NCI-H1417 treated with DMSO at 0.1 percent for 48 hours (cell line): ENCODE data around the gene MTA1.

Experiments
- DNase-seq: peaks from one replicate; lab custom pipeline; 2025; lab: John Stamatoyannopoulos, UW

Gene MTA1

GRCh38 chr14:105387530-105387922, 32.1 kb upstream of the MTA1 start:
- no peak for DNase-seq

DNA sequence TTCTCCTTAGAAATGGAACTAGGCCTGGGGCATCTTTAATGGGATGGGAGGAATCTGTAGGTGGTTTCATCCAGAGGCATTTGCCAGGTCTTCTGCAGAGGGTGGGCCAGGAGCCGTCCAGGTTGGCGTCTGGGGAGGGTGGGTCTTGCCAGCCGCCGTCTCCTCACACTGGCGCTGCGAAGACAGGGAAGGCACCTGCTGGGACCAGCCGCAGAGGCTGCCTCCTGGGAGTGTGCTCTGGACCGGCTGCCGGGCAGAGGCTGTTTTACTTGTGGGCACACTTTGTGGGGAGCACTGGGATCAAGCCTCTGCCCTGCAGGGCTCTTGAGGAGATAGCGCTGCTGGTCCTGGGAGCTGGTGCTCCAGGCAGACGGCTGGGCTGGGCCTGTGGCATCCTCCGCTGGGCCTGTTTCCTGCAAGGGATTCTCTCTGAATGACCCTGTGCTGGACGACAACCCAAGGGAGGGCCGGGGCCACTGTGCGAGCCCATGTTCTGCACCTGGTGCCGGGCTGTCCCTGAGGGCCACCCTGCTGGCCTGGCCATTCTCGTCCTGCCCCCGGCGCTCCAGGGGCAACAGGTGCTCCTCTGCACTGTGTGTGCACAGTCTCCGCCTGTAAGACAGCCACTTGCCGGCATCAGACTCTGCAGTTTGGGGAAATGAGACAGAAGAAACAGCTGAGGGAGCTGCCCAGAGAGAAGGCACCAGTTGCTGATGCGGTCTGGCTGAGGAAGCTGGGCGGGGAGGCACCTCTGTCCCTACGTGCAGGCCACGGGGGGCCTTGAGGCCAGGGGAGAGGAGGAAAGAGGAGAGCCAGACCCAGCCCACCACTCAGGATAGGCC, 31.3 kb upstream of the MTA1 start:
- DNase-seq: no peak

GRCh38 chr14:105388976-105389375, 30.7 kb upstream of the MTA1 start:
- DNase-seq: no peak

DNA sequence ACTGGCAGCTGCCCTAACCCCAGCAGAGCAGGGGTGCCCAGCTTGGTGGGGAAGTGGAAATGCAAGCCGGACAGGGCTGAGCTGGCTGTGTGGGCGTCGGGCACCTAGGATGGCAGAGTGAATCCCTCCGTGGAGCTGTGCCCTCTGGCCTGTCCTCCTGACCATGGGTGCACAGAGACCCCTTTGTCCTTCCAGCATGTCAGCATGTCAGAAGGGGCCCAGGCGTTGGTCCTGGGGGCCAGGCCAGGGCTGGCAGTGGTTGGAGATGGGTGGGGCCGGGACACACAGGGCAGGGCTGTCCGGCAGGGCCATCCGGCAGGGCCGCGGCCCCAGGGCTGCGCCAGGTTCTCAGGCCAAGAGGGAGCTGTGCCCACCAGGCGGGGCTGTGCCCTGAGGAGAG, 30.1 kb upstream of the MTA1 start:
- DNase-seq: no peak

- DNase-seq: no peak
Observed at GRCh38 chr14:105389976-105390848, 29.4 kb upstream of the MTA1 start.

GRCh38 chr14:105390849-105391500, 28.7 kb upstream of the MTA1 start:
- DNase-seq: no peak

- DNase-seq: no peak
Observed at GRCh38 chr14:105391541-105391940, 28.1 kb upstream of the MTA1 start.

DNA sequence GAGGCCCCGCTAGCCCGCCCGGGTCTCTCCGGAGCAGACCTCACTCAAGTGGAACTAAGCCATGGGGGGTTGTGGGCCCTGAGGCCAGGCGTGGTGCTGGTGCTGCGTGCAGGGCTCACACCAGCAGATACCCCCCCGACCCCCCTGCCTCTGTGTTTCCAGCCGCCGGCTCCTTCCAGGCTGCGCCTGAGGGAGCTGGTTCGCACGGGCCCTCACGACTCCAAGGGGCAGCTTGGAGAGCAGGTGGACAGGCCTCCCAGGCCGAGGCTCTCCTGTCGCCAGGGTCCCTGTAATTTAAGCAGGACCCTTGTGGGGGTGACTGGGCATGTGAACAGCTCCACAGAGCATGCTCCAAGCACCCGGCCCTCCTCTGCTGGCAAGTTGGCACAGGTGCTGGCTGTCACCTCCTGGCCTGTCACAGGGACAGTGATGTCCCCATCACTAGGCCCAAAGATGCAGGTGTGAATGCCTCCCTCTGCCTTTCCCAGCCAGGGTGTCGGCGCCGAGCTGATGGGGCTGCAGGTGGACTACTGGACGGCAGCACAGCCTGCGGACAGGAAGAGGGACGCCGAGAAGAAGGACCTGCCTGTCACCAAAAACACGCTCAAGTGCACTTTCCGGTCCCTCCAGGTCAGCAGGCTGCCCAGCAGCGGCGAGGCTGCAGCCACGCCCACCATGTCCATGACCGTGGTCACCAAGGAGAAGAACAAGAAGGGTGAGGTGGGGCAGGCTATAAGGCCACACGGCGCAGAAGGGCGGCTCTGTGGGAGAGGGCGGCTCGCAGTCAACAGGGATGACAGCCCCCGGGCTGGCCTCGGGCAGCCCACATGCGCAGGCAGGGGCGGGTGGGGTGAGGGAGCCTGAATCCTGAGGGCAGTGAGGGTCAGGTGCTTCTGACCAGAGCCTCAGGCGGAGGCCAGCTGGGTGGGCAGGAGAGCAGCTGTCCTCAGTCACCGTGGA, 27.2 kb upstream of the MTA1 start:
- no peak for DNase-seq

GRCh38 chr14:105393151-105393550, 26.5 kb upstream of the MTA1 start:
- DNase-seq: no peak

- DNase-seq: no peak
Observed at GRCh38 chr14:105394714-105395537, 24.7 kb upstream of the MTA1 start.

- no peak for DNase-seq
Observed at GRCh38 chr14:105395538-105395854, 24.1 kb upstream of the MTA1 start.

DNA sequence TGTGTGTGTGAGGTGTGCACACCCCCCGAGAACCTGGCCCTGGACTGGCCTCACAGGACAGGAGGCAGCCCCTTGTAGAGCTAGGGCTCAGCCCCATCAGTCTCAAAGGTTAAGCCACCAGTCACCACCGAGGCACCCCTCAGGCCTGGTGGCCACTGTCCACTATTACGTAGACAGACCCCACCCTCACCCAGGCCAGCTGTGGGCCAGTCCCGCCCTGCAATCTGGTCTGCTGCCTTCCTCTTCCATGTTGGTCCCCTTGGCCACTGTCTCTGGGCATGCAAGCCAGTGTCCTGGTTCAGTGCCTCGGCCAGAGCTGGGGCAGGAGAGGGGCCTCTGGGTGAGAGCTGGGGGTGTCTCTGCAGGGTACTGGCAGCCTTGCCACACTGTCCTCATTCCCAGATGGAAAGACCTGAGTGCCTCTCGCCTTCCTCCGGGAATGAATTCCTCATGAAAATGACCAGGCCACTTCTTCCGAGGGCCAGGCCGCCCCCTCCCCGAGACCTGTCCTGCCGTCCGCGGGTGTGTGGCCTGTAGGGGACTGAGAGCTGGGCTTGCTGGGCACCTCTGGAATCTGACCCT, 22.2 kb upstream of the MTA1 start:
- DNase-seq: no peak

DNA sequence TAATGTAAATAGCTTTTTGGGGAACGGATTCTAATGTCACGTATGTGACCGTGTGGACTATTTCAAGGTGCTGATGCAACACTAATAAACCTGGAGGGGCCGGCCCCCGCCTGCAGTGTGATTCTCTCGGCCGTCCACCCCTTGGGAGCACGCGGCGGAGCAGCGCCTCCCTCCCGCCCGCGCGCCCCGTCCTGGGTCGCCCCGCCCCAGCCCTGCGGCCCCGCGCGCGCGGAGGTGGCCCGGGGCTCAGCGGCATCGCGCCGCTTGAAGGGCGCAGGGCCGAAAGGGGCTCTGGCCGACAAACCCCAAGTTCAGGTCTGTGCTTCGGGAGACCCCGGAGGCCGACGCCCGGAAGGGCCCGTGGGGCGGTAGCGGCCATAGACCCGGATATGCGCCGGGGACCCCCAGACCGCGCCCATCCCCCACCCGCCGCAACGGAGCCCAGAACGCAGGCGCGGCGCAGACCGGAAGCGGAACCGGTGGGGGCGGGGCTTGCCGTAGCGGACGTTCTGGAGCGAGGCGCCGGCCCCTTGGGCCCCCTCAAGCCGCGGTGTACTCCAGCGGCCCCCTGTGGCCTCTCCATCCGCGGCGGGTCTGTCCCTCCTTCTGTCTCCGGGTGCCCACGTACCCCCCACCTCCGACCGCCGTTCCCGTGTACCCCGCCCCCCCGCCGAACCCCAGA, 21.4 kb upstream of the MTA1 start, which contains the start of gene TEX22:
TEX22 (plus strand) TSS at position 495 of the 682 bp plus-strand sequence. CDS start 803 bp downstream, outside the sequence.
- DNase-seq: peak; percentile 70

DNA sequence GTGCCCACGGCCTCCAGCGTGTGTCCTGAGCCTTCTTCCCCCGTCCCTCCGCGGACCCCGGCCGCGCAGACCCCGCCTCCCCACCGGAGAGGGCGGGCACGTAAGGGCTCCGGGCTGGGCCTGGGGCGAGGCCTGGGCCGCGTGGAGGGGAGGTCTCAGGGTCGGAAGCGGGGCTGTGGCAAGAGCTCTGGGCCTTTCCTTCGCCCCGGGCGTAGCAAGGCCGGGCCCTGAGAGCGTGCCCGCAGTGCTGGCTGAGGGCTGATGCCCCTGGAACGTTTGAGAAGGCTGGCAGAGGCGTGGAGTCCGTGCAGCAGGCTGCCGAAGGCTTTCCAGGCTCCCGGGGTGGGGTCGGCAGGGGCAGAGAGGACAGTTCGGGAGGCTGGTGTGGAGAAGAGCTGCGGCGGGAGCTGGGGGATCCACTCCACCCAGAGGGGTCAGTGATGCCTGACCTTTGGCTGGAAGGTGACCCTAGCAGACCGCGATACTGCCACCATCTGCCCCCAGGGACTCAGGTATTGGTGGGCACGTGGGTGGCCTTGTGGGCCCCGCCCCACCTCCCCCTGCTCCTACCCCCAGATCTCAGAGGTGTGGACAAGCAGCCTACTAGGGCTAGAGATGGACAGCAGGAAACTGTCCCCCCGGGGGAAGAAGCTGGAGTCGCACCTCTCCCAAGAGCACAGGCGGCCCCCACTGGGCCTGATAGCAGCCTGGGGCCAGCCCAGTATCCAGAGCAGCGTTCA, 20.7 kb upstream of the MTA1 start:
- DNase-seq: no peak

DNA sequence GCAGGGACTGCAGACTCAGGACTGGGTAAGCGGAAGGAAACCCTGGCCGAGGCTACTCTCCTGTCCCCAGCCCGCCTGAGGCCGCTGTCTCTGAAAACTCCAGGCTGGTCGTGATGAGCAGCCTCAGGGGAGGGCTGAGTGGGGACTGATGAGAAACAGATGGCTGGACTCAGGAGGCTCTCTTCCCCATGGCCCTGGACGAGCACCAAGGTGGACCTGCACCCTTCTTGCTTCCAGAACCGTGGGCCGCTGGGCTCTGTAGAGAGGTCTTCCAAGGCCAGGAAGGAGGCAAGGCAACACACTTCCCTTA, 20.2 kb upstream of the MTA1 start:
- no peak for DNase-seq

DNA sequence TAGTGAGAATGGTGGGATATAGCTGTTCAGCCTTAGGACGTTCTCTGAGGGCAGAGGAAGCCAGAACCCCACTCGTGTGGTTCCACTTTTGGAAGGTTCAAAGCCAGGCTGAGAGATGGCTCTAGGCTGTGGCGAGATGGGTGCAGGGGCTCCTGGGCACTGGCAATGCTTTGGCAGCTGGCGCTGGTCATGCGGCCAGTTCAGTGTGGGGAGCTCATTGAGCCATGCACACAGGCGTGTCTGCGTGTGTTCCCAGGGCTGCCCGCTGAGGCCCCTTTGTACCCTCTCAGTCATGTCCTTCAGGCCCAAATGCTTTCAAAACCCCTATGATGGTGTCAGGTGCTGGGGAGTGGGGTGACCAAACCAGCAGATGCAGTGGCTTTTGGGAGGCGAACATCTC, 19.6 kb upstream of the MTA1 start:
- DNase-seq: no peak

DNA sequence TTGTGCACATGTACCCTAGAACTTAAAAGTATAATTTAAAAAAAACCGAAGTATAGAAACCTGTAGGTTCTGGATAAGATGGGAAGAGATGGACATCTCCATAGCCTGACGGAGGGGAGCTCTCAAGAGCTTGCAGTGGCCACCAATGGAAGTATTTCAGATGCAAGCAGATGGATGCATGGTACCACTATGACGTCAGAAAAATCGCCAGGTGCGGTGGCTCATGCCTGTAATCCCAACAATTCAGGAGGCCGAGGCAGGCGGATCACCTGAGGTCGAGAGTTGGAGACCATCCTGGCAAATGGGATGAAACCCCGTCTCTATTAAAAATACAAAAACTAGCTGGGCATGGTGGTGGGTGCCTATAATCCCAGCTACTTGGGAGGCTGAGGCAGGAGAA, 17.9 kb upstream of the MTA1 start:
- DNase-seq: no peak

DNA sequence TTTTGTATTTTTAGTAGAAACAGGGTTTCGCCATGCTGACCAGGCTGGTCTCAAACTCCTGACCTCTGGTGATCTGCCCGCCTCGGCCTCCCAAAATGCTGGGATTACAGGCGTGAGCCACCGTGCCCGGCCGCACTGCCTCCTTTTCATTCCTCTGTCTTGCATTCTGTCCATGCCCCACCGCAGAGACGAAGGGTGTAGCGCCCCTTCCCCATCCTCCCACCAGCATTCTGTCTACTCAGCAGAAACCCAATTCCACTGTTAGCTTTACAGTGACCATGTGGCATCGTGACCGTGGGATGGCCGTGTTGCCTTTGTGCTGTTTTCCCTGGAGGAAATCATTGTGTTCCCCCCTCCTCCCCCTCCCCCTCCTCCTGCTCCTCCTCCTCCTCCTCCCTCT, 11.0 kb upstream of the MTA1 start:
- no peak for DNase-seq

DNA sequence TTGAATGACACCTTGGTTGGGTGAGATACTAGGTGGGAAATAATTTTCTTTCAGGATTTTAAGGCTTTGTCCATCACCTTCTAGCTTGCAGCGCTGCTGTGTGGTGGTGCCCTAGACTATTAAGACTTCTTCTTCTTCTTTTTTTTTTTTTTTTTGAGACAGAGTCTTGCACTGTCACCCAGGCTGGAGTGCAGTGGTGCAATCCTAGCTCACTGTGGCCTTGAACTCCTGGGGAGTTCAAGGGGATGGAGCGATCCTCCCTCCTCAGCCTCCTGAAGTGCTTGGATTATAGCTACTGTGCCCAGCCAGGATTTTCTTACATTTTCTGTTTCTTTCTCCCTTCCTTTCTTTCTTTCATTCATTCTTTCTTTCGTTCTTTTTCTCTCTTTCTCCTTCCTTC, 10.3 kb upstream of the MTA1 start:
- no peak for DNase-seq
